HTR-8/SVneo (cell line): ENCODE measurements around the gene ENKD1.

ENCODE experiments used
- DNase-seq: peaks from one replicate; pipeline ENCODE4 v3.0.0; 2011; ENCODE audit warnings: low spot score, mixed read lengths; ENCODE audit not compliant: insufficient read length
- FAIRE-seq: peaks from 2 replicates; lab custom pipeline; 2011; peaks lifted over from hg19 to GRCh38; lab: Jason Lieb, UNC

The ENKD1 gene

DNA sequence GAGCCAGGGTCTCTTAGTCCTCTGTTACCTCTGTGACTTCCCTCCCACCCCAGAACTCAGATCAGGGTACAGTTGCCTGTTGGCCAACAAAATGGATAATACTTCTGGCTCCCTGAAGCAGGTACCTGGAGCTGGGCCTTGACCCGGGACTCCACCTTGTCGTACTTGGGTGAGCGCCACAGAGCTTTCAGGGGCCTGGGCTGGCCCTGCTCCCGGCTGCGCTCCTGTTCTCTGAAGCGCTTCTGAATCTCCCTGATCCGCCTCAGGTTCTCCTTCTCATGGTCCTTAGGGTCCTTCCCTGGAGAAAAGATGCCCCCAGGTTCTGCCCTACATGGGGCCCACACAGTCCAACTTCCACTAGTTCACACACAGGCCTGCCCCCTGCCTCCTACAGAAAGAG, 1.7 kb downstream of the ENKD1 start:
- FAIRE-seq: no peak
- DNase-seq: no peak

DNA sequence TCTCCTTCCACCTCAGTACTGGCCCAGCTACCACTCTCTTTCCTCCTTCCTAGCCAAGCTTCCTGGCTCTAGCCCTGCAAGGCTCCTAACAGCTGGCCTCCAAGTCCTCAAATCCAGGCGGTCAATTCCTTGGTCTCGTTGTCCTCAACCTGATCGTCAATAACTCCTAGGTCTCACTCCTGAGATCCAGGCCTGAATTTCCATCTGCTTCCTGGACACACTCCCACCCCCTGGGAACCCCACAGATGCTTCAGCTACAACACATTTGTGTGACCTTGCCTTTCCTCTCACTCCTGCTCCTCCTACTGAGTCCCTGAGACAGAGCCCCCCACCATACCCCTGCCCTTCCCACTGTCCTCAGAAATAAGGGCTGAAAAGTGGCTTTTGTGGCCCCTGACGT, 2.3 kb downstream of the ENKD1 start:
- no peak for FAIRE-seq
- no peak for DNase-seq

DNA sequence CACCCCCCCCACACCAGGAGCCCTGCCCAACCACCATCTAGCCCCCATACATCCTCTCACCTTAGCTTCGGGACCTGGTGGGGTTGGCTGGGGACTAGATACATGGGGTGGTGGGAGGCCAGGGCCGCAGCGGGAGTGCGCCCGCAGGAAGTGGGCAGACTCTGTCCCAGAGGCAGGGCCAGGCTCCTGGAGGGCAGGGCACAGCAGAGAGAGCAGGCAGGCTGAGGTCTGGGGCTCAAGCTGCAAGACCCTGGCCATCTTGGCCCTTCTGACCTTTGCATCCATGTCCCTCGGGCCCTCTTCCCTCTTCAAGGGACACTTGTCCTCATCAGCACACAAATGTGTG, 2.7 kb downstream of the ENKD1 start:
- DNase-seq (no peak), FAIRE-seq (no peak)

DNA sequence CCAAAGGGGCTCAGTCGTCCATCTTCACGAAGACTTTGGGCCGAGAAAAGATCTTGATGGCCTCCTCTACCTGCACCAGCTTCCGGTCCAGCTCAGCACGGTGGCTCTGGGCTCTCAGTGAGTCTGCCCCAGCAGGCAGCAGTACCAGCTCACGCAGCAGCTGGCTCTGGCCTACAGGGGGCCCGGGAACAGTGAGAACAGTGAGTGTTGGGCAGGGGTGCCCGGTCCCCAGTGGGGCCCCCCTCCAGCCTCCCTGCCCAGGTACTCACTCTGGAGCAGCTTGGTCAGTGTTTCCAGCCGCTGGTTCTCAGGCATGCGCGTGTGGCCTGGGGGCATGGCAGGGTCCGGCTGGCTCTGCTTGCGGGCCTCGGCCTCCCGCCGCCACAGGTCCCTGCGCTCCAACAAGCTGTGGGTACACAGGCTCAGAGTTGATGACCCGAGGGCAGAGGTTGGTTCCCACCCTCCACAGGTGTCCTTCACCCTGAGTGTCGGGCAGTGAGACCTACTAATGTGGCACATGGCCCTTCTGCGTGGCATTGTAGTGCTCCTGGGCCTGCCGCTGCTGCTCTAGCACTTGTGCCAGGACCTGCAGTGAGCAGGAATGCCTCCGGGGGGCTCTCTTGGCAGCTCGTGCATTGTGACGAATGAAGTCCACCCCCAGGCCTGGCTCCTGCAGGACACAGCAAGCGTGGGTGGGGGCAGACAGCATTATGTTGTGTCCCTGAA, 3.2 kb downstream of the ENKD1 start:
- DNase-seq (no peak), FAIRE-seq (no peak)

DNA sequence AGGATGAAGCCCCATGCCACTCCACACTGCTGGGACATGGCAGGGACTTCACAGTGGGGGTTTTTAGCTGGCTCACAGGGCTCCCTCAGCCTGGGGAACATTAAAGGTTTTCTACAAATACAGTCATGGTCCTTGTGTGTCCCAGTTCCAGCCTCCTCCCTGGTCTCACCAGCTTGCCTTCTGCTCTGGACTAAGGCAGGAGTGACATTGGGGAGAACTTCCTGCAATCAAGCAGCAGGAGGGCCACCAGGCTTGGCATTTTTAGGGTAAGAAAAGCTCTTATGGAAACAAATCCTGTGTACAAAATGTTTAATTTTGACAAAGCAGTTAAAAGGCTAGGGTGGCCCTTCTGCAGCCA, 3.9 kb downstream of the ENKD1 start:
- FAIRE-seq (no peak), DNase-seq (no peak)

DNA sequence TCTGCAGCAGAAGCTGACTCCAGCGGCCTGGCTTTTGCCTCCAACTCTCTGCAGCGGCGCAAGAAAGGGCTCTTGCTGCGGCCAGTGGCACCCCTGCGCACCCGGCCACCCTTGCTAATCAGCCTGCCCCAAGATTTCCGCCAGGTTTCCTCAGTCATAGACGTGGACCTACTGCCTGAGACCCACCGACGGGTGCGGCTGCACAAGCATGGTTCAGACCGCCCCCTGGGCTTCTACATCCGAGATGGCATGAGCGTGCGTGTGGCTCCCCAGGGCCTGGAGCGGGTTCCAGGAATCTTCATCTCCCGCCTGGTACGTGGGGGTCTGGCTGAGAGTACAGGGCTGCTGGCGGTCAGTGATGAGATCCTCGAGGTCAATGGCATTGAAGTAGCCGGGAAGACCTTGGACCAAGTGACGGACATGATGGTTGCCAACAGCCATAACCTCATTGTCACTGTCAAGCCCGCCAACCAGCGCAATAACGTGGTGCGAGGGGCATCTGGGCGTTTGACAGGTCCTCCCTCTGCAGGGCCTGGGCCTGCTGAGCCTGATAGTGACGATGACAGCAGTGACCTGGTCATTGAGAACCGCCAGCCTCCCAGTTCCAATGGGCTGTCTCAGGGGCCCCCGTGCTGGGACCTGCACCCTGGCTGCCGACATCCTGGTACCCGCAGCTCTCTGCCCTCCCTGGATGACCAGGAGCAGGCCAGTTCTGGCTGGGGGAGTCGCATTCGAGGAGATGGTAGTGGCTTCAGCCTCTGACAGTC, 4.5 kb downstream of the ENKD1 start:
- DNase-seq (no peak), FAIRE-seq (no peak)

DNA sequence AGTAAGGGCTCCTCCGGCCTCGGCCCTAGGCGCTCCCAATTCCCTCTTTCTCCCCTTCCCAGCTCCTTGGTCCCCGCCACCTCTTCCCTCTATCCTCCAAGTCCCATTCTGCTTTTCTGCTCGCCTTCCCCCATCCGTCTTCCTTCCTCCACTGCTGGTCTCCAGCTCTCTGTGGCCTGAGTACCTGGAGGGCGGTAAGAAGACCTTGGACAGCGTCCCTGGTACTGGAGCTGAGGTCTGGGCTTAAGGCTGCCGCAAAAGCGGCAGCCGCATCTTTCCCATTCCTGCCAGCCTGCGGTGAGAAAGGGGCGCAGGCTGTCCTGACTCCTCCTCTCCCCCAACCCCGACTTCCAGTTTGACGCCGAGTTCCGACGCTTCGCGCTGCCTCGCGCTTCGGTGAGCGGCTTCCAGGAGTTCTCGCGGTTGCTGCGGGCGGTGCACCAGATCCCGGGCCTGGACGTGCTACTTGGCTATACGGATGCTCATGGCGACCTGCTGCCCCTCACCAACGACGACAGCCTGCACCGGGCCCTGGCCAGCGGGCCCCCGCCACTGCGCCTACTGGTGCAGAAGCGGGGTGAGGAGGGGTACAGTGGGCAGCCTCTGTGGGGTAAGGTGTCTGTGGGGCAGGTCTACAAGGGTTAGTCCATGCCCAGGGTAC, 5.3 kb downstream of the ENKD1 start:
- FAIRE-seq (no peak), DNase-seq (no peak)

DNA sequence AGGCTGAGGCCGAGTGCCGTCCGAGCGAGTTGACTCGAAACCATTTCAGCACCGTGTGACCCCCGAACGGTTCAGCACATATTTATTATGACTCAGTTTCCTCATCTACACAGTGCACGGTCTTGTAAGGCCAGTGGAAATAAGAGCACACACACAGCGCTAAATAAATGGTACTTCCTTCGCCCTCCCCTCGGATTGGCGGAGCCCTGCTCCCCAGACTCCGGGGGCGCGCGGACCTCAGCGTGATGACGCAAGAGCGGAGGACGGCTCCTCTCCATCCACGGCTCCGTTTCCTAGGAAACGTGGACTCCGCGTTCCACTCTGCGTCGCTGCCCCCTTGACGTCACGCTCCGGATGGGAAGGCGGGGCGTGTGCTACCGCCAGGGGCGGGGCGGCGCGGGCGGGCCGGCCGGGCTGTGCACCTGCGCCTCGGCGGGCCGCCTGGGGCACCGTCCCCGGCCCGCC, 6.0 kb downstream of the ENKD1 start, which contains the start of gene PARD6A:
Gene PARD6A, plus strand, starts transcription at position 397 of the 465 bp plus-strand sequence. CDS start 79 bp downstream, outside the sequence.
- peak; percentile 99 for DNase-seq
- FAIRE-seq: peak; percentile 99

DNA sequence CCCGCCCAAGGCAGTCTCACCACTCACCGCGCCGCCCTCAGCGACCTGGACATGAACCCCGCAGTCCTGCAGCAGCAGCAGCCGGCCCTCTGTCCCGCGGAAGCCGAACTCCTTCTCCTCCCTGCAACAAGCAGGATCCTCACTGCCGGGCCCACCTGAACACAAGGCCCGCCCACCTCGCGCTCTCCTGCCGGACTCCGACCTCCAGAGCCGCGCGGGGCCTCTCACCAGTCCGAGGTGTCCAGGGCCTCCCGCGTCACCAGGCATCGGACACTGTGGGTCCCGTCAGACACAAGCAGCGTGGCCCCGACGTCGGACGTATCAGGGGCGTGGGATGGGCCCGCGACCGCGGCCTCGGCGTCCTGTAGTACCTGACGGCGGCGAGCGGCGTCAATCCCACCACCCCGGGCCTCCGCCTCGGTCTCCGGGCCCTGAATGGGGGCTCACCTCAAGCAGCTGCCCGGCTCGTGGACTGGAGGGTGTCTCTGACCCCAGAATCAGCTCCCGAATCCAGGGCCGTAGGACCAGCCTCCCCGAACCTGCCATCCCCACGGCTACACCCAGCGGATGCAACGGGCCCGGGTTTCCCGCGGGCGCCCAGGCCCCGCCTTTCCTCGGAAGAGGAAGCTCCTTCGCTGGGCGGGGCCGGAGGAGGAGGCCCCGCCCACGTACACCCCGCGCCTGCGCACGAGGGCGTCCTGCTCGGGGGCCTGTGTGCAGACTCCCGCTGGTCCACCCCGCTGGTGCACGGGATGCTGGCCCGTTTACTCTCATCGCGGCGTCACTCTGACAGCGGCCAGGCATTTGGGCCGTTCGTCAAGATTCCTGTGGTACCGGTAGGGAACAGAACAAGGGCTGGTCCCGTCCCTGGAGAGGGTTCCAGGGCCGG, 6.6 kb downstream of the ENKD1 start, which contains the start of gene ACD:
Gene ACD, minus strand, starts transcription at position 586 of the 889 bp plus-strand sequence. Its CDS starts 40 bp downstream, at position 546.
- no peak for FAIRE-seq
- DNase-seq: peak; percentile 98

DNA sequence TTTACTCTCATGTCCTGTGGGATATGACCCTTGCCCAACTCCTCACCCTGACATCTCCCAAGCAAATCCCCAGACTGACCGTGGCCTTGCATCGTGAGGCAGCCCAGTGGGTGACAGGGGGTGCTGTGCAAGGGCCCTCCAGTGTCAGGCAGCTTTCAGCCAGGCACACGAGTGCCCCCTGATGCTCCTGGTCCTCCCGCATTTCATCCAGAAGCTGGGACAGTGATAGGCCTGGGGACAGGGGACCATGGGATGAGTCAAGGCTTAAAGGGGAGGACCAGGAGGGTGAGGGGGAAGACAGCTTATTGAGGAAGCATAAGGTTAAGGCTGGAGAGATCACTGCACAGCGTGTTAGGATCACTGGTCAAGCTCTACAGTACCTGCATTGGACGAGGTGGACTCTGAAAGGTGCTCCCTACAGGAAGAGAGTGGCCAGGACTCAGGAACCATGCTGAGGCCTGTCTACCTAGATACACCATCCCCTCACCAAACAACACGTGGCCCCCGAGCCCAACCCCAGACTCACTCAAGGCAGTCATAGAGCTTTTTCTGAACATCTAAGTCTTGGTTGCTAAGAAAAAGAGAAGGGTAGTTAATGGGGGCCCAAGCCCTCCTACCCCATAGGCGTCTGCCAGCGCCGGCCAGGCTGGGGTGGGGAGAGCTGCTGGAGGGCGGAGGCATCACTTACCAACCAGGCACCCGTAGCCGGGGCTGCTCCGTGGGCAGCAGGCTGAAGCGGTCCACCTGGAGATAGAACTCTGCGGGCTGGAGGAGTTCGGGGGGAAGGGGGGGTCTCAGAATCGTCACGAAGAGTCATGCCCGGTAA, 7.5 kb downstream of the ENKD1 start:
- no peak for DNase-seq
- FAIRE-seq: no peak

DNA sequence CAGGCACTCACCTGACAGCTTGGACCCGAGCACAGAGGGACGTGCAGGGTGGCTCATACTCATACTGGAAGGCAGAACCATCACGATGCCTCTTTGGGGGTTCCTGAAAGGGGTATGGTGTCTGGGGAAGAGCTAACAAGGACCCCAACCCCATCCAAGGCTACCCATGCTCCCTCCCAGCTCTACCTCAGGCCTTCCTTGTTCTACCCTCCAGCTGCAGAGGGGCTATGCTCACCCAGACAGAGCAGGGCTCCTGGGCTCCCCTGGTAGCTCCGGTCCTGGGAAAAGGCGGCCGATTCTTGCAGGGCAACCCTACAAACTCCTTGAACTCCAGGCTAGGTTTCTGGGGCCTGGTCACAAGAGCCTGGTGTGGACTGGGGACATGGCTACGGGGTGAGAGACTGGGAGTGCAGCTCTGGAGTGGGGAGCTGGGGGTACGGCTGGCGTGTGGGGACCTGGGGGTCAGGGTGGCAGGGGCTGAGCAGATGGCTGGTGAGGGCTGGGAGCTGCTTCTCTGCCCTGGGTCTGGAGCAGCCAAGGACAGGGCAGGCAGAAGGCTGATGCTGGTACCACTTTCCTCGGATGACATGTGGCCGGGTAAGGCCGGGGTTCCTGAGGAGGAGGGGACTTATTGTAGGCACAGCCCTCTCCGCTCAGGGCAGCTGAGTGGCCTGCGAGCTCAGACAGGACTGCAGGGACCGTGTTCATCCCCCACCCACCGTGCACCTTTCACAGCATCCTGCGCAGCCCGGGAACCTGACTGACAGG, 8.6 kb downstream of the ENKD1 start:
- FAIRE-seq: no peak
- no peak for DNase-seq

DNA sequence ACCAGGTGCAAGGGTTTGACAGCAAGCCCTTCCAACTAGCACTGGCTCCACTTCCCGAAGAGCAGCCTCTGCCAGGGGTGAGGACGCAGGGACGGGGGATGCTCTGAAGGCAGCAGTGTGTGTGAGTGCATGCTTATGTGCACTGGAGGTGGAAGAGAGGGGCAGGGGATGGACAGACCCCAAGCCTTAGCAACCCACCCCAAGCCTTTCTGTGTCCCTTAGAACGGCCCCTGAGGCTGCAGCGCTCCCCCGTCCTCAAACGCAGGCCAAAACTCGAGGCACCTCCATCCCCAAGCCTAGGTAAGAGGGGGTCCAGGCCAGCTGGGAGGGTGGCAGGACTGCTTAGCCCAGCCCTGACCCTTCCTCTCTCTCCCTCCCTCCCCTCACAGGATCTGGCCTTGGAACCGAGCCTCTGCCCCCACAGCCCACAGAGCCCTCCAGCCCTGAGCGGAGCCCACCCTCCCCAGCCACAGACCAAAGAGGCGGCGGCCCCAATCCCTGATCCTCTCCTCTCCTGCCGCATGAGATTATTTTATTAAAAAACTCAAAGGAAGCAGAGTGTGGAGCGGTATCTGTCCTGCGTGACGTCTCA, 9.4 kb downstream of the ENKD1 start:
- no peak for DNase-seq
- no peak for FAIRE-seq

DNA sequence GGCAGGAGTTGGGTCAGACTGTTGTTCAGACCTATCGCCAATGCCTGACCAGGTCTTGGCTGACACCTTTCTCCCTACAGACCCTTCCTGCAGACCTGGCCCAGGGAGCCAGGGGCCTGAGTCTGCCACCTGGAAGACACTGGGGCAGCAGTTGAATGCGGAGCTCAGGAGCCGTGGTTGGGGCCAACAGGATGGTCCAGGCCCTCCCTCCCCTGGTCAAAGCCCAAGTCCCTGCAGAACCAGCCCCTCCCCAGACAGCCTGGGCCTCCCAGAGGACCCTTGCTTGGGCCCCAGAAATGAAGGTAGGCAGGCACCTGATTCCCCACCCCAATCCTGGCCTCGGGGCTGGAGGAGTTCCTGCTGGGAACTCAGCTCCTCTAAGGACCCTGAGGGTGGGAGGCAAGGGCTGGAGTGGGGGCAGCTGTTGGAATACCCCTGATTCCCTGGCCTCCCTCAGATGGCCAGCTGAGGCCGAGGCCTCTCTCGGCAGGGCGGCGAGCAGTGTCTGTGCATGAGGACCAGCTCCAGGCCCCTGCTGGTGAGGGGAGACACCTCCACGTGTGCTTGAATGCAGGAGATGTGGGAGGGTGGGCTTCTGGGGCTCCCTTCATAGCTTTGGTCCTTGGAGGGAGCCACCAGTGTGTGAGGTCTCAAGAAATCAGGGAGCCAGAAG, 10.1 kb downstream of the ENKD1 start:
- FAIRE-seq (no peak), DNase-seq (no peak)

DNA sequence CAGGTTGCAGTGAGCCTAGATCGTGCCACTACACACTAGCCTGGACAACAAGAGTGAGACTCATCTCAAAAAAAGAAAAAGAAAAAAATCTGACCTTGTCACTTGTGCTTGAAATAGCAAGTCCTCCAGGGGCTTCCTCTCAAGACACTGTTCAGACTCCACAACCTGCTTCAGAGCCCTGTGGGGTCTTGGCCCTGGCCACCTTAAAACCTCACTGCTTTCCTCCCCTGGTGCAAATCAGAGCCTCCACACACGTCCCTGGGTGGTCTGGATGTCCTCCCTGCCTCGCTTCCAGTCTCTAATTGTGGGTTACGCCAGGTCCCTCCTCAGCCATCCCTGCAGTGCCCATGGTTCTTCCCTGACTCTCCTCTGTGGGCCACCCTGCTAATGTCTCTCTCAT, 11.2 kb downstream of the ENKD1 start:
- DNase-seq (no peak), FAIRE-seq (no peak)

DNA sequence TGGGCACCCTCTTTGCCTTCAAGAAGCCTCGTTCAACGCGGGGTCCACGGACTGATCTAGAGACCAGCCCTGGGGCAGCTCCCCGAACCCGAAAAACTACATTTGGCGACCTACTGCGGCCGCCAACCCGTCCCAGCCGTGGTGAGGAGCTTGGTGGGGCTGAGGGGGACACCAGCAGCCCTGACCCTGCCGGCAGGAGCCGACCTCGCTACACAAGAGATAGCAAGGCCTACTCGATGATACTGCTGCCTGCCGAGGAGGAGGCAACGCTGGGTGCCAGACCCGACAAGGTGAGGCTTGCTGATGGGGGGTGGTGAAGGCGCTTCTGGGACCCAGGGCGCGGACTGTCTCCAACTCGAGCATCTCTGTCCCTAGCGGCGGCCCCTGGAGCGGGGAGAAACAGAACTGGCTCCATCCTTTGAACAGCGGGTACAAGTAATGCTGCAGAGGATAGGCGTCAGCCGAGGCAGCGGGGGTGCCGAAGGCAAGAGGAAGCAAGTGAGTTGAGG, 12.1 kb downstream of the ENKD1 start:
- DNase-seq (no peak), FAIRE-seq (no peak)

DNA sequence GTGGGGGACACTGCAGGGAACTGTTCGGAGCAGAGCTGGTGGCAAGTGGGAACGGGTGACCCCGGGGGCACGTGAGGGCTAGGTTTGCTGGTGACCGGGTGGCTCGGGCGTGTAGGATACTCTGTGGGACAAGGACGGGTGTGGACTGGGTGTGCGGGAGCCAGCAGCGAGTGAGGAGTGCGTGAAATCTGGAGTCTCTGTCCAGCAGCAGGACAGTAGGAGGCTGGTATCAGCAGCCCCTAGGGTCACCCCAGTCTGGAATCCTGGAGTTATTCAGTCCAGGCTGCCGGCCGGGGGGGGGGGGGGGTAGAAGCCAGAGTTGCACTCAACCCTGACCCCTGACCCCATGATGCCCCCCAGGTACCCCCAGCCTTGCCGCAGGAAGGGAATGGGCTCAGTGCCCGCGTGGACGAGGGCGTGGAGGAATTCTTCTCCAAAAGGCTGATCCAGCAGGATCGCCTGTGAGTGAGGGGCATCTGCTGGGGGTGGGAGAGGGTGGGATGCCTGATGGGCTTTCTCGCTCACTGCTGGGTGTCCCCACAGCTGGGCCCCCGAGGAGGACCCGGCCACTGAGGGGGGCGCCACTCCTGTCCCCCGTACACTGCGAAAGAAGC, 12.7 kb downstream of the ENKD1 start:
- FAIRE-seq (no peak), DNase-seq (no peak)
